H1 (cell line): ENCODE results near the gene LUM. TPM values are rescaled to one million over a fixed set of nuclear protein-coding genes. Genes with fewer than 3 reads are reported as not detected.

Experiments used
- polyA plus RNA-seq, 7 experiments: library from polyadenylated mRNA; depleted of rRNA in 3 of 7; stranded (reverse) in 5 of 7; unstranded in 2 of 7; fragments of >200 nt in 5 of 7; fragments of 200-250 nt in 2 of 7; gene quantifications; 1 replicate in 5 of 7; 2 replicates in 1 of 7; 4 replicates in 1 of 7; pipeline versions ENCODE4 v1.2.1 to v1.2.3, GENCODE V29; 2011 to 2013; ENCODE audit warnings: missing spikeins in 2 of 7, mixed read lengths in 2 of 7
- total RNA-seq: library from RNA; stranded (reverse); fragmentation: NEBNext Ultra II Directional; extraction: Animal tissue kit (Norgen Biotek cat#: 25700); gene quantifications from 2 replicates; pipeline ENCODE4 v1.2.1, GENCODE V29; 2021
- TF ChIP-seq, protein P1 (sequence below): fragments of 300-600 bp; sonication (generic); IDR thresholded peaks from 2 replicates; pipeline ENCODE4 v1.7.1; 2012; ENCODE audit warnings: low read length, moderate library complexity, mild to moderate bottlenecking, inconsistent platforms; ENCODE audit not compliant: insufficient replicate concordance

Gene LUM
- total and polyA plus RNA-seq, 2 of the 8 experiments (the other 6 are each of a cell fraction or from before 2014, with no cell fraction given), result not detected

DNA sequence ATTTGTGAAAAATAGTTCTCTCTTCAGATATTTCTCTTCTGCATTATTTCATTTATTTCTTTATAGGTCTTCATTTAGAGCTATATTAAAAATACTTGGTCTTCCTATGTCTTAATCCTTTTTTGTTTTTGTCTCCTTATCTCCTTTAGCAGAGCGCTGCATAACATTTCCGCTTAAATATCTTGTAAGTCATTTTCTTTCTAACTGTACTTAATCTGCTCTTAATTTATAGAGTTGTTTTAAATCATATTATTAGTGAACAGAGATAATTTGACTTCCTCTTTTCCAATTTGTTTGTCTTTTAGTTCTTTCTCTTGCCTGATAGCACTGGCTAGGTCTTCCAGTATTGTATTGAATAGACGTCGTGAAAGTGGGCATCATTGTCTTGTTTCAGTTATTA lies 18.0 kb downstream of the LUM start (continued):
- TF ChIP-seq, protein P1, sequence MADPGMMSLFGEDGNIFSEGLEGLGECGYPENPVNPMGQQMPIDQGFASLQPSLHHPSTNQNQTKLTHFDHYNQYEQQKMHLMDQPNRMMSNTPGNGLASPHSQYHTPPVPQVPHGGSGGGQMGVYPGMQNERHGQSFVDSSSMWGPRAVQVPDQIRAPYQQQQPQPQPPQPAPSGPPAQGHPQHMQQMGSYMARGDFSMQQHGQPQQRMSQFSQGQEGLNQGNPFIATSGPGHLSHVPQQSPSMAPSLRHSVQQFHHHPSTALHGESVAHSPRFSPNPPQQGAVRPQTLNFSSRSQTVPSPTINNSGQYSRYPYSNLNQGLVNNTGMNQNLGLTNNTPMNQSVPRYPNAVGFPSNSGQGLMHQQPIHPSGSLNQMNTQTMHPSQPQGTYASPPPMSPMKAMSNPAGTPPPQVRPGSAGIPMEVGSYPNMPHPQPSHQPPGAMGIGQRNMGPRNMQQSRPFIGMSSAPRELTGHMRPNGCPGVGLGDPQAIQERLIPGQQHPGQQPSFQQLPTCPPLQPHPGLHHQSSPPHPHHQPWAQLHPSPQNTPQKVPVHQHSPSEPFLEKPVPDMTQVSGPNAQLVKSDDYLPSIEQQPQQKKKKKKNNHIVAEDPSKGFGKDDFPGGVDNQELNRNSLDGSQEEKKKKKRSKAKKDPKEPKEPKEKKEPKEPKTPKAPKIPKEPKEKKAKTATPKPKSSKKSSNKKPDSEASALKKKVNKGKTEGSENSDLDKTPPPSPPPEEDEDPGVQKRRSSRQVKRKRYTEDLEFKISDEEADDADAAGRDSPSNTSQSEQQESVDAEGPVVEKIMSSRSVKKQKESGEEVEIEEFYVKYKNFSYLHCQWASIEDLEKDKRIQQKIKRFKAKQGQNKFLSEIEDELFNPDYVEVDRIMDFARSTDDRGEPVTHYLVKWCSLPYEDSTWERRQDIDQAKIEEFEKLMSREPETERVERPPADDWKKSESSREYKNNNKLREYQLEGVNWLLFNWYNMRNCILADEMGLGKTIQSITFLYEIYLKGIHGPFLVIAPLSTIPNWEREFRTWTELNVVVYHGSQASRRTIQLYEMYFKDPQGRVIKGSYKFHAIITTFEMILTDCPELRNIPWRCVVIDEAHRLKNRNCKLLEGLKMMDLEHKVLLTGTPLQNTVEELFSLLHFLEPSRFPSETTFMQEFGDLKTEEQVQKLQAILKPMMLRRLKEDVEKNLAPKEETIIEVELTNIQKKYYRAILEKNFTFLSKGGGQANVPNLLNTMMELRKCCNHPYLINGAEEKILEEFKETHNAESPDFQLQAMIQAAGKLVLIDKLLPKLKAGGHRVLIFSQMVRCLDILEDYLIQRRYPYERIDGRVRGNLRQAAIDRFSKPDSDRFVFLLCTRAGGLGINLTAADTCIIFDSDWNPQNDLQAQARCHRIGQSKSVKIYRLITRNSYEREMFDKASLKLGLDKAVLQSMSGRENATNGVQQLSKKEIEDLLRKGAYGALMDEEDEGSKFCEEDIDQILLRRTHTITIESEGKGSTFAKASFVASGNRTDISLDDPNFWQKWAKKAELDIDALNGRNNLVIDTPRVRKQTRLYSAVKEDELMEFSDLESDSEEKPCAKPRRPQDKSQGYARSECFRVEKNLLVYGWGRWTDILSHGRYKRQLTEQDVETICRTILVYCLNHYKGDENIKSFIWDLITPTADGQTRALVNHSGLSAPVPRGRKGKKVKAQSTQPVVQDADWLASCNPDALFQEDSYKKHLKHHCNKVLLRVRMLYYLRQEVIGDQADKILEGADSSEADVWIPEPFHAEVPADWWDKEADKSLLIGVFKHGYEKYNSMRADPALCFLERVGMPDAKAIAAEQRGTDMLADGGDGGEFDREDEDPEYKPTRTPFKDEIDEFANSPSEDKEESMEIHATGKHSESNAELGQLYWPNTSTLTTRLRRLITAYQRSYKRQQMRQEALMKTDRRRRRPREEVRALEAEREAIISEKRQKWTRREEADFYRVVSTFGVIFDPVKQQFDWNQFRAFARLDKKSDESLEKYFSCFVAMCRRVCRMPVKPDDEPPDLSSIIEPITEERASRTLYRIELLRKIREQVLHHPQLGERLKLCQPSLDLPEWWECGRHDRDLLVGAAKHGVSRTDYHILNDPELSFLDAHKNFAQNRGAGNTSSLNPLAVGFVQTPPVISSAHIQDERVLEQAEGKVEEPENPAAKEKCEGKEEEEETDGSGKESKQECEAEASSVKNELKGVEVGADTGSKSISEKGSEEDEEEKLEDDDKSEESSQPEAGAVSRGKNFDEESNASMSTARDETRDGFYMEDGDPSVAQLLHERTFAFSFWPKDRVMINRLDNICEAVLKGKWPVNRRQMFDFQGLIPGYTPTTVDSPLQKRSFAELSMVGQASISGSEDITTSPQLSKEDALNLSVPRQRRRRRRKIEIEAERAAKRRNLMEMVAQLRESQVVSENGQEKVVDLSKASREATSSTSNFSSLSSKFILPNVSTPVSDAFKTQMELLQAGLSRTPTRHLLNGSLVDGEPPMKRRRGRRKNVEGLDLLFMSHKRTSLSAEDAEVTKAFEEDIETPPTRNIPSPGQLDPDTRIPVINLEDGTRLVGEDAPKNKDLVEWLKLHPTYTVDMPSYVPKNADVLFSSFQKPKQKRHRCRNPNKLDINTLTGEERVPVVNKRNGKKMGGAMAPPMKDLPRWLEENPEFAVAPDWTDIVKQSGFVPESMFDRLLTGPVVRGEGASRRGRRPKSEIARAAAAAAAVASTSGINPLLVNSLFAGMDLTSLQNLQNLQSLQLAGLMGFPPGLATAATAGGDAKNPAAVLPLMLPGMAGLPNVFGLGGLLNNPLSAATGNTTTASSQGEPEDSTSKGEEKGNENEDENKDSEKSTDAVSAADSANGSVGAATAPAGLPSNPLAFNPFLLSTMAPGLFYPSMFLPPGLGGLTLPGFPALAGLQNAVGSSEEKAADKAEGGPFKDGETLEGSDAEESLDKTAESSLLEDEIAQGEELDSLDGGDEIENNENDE, result no peak
